ENCODE results near the gene ASPHD1.
"Not testable (repeated sequence)": the region's sequence is repeated elsewhere in the genome, so short reads cannot be mapped to it uniquely, and the experiment has no call there.

ASPHD1 gene, protein sequence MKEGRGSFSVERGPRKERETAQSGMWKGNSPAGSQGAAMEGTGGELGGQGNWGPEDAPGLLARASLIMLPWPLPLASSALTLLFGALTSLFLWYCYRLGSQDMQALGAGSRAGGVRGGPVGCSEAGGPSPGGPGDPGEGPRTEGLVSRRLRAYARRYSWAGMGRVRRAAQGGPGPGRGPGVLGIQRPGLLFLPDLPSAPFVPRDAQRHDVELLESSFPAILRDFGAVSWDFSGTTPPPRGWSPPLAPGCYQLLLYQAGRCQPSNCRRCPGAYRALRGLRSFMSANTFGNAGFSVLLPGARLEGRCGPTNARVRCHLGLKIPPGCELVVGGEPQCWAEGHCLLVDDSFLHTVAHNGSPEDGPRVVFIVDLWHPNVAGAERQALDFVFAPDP

DNA sequence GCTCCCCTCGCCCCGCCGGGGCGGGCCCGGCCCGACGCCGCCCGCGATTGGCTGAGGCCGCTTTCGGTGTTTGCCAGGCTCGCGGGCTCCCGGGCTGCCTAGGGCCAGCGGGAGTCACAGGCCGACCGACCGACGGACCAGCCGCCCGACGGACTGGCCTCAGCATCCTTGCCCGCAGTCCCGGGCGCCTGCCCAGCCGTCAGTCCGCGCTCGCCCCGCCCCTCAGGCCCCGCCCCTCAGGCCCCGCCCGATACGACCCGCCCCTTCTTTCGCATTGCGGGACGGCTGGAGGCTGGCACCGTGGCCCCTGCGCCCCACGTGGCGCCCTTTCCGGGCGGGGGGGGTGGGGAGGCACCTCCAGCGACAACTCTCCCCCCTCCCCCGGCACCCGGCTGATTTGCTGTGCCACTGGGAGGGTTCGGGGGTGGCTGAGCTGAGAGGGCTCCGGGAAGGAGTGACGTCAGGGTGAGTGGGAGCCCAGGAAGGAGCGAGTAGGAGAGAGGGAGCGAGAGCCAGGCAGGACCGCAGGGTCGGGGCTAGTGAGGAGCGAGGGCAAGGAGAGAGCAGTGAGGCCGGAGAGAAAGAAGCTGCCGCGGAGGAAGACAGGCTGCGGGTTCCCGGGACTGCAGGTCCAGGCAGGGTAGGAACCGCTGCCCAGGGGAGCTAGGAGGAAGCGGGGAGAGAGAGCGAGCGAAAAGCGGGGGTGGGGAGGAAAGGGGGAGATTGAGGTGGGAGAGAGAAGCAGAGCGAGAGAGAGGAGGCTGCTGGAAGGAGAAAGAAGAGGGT lies at the start of gene ASPHD1:
Gene ASPHD1, plus strand, starts transcription at position 387 of the 786 bp plus-strand sequence. CDS start 484 bp downstream, outside the sequence.
- DNase-seq, result peak; percentile 73

DNA sequence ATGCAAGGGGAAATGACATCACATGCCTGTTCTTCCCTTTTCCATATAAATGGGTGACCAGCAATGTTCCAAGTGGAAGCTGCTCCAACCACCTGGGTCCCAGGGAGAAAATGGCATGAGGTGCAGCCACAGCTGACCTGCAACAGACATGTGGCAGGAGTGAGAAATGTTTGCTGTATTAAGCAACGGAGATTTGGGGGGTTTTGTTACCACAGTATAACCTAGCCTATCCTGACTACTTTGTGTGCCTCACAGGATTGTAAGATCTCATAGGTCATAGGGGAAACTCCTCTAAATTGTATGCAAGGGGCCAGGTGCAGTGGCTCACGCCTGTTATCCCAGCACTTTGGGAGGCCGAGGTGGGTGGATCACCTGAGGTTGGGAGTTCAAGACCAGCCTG lies 49.3 kb upstream of the ASPHD1 start:
- no peak for DNase-seq

DNA sequence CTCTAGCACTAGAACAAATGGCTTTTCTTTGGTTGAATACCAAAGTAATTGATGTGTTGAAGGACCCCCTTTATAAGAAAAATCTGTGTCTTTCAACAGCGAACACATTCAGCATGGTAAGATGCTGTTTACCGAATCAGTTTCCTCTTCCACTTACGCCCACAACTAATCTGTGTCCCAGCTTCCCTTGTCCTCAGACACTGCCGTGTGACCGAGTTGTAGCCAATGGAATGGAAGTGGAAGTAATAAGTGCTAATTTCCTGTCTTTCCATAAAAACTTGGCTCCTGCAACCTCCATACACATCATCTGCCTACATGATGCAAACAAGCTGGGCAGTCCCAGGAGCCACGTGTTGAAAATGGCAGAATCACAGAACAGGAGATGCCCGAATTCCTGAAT lies 47.6 kb upstream of the ASPHD1 start:
- DNase-seq, result no peak

DNA sequence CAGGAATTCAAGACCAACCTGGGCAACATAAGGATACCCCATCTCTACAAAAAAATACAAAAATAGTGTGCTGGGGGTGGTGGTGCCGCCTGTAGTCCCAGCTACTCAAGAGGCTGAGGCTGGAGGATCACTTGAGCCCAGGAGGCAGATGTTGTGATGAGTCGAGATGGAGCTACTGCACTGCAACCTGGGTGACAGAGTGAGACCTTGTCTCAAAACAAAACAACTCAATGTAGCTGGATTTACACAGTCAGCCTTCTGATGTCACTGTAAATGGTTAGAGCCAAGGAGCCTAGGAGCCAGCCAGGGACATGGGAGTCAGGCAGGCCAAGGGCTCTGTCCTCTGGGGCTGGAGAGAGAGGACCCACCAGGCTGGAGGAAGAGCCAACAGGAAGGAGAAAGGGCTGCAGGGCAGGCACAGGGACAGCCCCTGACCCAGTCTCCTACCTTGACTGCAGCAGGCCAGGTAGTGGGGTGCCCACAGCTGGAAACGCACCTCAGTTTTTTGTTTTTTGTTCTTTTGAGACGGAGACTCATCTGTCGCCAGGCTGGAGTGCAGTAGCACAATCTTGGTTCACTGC lies 45.7 kb upstream of the ASPHD1 start:
- DNase-seq, result no peak

DNA sequence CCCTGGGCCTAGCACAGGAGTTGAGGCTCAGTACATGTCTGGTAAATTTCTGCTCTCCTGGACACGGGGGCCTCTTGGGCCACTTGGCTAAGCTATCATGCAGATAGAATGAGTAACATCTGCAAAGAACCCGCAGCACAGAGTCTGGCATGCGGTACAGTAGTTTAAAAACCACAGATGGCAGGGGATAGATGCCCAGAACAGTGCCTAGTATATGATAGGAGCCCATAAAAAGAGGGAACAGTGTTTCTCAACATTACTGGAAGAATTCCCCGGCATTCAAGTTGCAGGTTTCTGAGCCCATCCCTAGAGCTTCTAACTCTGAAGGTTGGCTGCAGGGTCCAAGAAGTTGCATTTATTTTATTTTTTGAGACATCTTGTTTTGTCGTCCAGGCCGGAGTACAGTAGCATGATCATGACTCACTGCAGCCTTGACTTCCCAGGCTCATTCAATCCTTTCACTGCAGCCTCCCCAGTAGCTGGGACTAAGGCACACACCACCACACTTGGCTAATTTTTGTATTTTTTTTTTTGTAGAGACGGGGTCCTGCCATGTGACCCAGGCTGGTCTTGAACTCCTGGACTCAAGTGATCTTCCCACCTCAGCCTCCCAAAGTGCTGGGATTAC lies 43.0 kb upstream of the ASPHD1 start:
- DNase-seq, result no peak

DNA sequence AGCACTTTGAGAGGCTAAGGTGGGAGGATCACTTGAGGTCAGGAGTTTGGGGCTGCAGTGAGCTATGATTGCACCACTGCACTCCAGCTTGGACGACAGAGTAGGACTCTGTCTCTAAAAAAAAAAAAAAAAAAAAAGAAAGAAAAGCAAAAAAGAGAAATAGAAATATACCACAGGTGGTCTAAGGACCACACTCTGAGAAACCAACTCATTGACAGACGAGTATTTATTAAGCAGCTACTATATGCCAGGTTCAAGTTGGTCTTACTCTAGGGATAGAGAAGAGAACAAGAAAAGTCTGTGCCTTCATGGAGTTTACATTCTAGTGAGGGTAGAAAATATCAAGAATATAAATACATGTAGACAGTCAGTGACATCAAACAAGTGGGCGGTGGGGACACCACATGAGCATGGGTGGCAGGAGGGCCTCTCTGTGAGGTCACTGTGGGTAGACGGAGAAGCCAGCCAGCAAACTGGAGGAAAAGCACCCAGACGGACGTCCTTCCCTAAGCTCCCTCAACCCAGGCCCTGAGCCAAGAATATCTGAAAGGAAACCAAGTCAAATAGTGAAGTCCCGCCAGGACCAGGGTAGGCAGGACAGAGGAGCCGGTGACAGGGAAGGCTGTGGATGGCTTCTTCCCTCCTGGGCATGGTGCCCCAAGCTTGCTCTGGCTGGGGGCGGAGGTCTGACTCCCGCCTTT lies 42.0 kb upstream of the ASPHD1 start:
- DNase-seq, result no peak

DNA sequence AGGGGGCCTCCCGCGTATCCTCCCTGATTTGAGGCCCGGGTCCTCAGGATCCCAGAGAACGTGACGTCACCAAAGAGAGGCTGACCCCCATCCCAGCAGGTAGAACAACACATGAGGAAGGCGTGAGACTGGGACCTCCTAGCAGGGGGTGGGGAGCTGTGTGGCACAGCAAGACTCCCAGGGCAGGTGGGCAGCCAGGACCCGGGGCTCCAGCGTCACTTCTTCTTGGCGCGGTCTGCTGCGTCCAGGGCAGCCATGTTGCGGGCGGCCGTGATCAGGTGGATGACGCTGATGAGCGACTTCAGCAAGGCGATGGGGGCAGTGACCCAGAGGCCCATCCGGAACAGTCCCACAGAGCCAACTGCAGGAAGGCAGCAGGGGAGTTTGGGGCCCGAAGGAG lies 41.3 kb upstream of the ASPHD1 start:
- no peak for DNase-seq

DNA sequence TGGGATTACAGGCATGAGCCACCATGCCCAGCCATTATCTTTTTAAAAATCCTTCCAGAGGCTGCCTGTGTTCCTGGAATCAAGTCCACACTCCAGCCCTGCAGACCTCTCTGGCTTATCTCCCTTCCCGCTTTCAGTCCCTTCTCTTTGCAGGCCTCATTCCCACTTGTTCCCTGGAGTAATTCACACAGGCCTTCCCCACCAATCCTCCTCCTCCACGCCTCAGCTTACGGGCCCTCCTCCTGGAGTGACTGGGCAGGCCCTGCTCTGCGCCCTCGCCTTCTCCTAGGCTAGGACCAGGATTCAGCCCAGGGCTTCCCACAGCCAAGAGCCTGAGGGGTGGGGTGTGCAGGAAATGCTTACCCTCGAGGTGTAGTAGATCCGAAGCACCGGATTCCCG lies 40.1 kb upstream of the ASPHD1 start:
- no peak for DNase-seq

DNA sequence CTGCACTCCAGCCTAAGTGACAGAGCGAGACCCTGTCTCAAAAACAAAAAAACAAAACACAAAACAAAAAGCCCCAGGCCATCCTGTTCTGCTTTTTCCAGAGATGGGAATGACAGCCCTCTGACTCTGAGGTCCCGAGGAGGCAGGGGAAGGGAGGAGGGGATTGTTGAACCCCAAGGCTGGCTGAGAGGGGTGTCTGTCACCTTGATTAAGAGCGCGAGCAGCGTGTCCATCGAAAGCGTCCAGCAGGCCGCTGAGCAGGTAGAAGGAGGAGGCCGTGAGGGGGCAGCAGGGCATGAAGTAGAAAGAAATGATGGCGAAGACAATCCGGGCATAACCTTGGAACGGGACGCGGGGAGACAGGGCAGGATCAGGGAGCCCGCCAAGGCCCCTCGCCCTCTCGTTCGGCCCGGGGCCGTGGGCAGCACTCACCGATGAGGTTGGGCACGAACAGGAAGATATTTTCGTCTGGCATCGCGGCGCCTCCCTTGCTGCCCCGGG lies 37.9 kb upstream of the ASPHD1 start:
- DNase-seq, result no peak

DNA sequence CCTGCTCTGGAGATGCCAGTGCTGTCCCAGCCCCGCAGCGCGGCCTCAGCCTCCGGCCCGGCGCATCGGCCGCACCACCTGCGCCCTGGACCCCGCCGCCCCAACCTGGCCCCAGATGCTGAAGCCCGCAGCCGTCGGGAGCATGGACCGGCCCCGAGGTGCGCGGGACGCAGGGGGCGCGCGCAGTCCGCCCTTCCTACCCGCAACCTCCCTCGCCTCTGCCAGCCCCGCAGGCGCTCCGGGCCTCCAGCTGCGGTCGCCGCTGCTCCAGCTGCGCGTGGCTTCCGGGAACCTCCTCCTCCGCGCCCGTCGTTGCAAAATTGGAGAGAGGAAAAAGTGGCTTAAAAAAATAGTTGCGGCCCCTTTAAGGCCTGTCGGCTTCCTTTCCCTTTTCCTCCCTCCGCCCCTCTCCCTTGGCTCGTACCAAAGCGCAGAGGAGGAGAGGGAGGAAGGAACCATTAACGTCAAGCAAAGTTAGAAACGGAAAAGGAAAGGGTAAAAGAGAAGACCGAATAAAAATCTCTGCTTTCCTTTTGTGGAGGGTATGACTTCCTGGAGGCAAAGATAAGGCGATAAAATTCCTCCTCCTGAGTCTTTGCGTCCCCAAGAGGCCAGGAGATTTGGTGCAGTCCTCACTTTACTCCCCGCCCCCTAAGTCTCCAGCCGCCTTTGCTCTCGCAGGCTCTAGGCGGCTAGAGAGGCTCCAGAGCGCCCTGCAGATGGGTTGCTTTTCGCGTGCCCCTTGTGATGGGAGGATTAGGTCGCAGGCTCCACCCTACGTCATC lies 37.2 kb upstream of the ASPHD1 start, which contains the start of gene CDIPT:
Gene CDIPT, minus strand, starts transcription at position 343 of the 785 bp plus-strand sequence. CDS start 369 bp downstream, outside the sequence.
- DNase-seq, result peak; percentile 87

DNA sequence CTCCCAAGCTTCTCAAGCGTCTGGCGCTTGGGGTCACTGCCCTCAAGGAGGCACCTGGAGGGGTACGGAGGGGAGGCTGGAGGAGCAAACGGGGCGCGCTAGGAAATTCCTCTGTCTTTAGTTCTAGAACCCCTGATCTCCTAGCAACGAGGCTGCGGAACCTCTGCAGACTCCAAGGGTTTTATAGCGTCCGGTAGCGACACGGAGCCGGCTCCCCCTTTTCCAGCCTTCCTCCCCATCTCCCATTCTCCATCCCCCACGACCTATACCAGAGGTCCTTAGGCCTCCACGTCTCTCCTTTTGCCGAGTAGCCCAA lies 36.7 kb upstream of the ASPHD1 start:
- no peak for DNase-seq

DNA sequence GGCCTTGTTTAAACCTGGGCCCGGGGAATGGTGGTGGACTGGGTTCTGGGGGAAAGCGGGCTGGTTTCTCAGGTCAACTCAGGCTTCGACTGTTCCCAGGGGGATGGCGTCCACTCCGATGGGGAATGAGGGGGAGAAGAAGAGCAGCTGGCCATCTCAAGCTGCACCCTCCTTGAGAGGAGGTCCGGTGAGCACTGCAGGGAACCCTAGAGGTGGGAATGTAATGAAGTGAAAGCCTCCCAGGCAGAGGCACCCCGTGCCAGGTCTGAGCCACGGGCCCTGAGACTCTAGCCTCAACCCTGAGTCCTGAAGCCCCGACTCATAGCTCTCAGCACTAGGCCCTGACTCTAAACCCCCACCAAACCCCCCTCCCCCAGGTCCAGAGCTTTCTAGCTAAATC lies 36.1 kb upstream of the ASPHD1 start:
- DNase-seq, result no peak

DNA sequence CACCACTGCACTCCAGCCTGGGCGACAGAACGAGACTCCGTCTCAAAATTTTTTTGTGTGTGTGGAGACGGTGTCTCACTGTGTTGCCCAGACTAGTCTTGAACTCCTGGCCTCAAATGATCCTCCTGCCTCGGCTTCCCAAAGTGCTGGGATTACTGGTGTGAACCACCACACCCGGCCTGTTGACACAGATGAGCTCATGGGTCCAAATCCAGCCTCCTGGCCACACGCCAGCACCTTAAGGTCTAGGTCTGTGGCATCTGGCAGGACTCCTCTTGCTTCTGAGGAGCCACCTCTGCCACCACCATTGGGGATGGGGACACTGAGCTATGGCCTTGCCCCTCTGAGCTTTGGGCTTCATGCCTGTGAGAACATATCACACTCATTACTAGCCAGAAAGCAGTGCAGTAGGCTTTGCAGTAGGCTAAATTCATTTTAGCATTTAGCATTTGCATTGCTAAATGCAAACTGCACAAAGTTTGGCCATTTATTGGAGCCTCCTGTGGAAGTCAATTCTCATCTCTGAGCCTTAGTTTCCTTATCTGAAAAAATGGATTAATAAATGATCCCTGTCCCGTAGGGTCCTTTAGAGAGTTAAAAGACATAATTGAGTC lies 31.8 kb upstream of the ASPHD1 start:
- DNase-seq, result no peak

DNA sequence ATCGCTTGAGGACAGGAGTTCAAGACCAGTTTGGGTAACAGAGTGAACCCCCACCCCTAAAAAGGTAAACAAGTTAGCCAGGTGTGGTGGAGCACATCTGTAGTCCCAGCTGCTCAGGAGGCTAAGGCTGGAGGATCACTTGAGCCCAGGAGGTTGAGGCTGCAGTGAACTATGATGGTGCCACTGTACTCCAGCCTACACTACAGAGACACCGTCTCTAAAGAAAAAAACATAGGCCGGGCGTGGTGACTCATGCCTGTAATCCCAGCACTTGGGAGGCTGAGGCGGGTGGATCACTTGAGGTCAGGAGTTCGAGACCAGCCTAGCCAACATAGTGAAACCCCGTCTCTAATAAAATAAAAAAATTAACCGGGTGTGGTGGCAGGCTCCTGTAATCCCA lies 31.2 kb upstream of the ASPHD1 start:
- DNase-seq, result not testable (repeated sequence)

DNA sequence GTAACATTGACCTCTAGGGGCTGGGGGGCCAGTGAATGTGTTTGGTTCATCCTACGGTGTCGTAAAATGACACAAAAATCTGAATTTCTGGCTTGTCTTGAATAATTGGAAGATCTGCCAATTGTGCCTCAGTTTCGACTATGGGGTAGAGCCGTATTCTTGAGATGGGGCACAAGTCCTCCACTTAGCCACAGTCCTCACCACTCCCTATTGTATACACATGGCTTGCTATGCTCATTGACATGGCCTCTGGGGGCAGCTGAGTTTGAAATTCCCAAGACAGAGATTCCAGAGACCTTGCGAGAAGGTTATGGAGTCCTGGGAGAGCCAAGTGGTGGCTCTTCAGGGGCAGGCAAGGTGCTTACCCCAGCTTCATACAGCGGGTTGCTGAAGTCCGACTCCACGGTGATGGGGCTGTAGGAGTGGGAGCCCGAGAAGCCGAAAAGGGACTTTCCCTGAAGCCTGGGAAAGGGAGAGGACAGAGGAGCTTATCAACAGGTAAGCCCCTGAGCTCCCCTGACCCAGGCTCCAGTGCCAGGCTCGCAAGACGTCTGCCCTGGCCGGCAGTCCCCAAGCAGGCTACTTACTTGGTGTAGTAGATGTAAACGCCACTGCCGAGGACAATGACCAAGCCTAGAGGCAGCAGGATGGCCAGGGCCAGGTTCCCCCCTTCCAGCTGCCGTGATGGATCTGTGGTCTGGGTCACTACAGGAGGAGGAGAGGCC lies 28.3 kb upstream of the ASPHD1 start:
- no peak for DNase-seq

DNA sequence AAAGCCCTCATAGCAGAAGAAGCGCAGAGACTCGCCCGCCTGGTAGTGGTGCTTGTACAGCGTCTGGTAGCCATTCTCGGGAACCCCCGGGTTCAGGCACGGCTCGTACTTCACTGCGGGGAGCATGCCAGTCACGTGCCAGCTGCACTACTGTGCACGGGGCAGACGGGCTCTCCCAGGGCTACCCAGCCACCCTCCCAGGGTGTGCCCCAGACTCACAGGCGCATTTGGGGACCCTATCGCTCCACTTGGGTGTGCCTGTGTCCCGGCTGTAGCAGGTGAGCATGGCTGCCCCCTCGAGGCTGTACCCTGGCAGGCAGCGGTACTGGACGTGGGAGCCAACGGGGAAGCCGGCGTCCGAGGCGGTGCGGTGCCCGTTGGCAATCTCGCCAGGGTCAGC lies 27.0 kb upstream of the ASPHD1 start:
- DNase-seq, result no peak

DNA sequence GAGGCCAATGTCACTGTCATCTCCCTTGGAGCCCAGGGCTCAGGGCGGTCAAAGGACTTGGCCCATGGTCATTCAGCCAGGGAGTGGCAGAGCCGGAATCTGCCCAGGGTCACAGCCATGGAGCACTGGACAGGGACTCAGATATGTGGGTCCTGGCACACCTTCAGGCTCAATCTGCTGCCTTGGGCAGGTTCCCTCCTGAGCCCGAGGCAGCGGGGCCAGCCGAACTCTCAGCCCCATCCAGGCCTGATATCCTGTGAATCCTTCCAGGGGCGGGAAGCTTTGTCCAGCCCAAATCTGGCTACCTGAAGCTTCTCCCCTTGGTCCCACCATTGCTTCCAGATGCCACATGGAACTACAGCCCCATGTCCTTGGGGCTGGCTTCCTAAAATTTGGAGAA lies 25.1 kb upstream of the ASPHD1 start:
- no peak for DNase-seq

DNA sequence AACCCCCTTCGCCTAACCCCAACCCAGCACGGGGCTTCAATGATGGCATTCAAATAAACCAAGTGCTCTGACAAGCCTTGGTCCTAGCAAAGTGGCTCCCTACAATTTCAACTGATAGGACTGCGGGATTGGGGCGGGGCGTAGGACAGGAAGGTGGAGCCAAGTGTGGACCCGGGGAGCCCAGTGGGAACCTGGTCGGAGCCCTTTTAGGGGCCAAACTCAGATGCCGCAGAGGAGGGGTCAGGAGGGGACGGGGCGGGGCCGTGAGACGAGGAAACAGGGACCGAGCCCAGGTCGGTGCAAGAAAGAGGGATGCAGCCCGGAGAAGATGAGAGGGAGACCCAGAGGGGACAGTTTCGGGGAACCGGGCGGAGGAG lies 24.1 kb upstream of the ASPHD1 start:
- no peak for DNase-seq

DNA sequence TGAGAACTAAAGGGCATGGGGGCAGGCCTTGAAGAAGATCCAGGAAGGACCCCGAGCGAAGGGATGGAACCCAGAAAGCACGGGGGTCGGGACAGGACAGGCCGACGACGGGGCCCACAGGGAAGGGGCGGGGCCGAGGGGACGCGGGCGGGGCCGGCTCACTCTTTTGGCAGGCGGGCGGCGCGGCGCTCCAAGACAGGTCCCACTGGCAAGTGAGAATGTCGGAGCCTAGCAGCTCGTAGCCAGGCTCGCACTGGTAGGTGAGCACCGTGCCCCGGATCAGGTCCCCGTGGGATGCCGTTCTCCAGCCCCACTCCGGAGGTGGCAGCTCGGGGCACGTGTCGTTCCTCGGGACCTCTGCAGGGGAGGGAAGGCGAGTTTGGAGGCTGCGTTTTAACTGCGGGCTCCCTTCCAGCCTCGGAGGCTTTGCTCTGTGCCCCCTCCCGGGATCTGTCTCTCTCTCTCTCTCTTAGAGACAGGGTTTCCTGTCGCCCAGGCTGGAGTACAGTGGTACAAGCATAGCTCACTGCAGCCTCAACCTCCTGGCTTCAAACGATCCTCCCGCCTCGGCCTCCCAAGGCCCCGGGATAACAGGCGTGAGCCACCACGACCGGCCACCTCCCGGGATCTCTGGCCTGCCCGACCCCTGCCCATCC lies 23.6 kb upstream of the ASPHD1 start:
- no peak for DNase-seq

All from NCI-H2107 (cell line).